LNCAP (cell line): ENCODE measurements around the gene OR4S1.
A peak's percentile ranks its signal among the peaks of the same experiment; 100 is the strongest.
"Not testable (repeated sequence)": the region's sequence is repeated elsewhere in the genome, so short reads cannot be mapped to it uniquely, and the experiment has no call there.

Source experiments
- CTCF ChIP-seq: fragments of 450-650 bp; IDR thresholded peaks from 2 replicates; pipeline ENCODE4 v1.5.1; 2017; ENCODE audit warnings: mild to moderate bottlenecking

Gene OR4S1

GRCh38 chr11:48305923-48306322 is at the start of gene OR4S1:
Gene OR4S1 (plus strand): TSS chr11:48306223. CDS start chr11:48306223, 0 bp downstream.
- TF ChIP-seq CTCF = no peak

- TF ChIP-seq CTCF = no peak
Measured at GRCh38 chr11:48261600-48261999, 44.4 kb upstream of the OR4S1 start.

- no peak for TF ChIP-seq CTCF
Measured at GRCh38 chr11:48263423-48263911, 42.6 kb upstream of the OR4S1 start, which contains the start of gene OR4X1. Gene OR4X1 (plus strand): TSS chr11:48263861. CDS start chr11:48263861, 0 bp downstream.

- TF ChIP-seq CTCF = no peak
Measured at GRCh38 chr11:48270621-48271020, 35.4 kb upstream of the OR4S1 start.

GRCh38 chr11:48272606-48273005 is 33.4 kb upstream of the OR4S1 start:
- TF ChIP-seq CTCF = no peak

GRCh38 chr11:48307760-48308386 is 1.9 kb downstream of the OR4S1 start:
- TF ChIP-seq CTCF = peak; percentile 91

GRCh38 chr11:48324620-48325019 is 18.6 kb downstream of the OR4S1 start, which contains the start of gene OR4C3:
Gene OR4C3 (plus strand): TSS chr11:48324920. CDS start chr11:48325022, 102 bp downstream.
- TF ChIP-seq CTCF = not testable (repeated sequence)
